Measurements from ENCODE around the gene FHOD3. TPM values are rescaled to one million over a fixed set of nuclear protein-coding genes. Genes with fewer than 3 reads are reported as not detected.
A peak's percentile ranks its signal among the peaks of the same experiment; 100 is the strongest.

FHOD3 gene
- total and polyA plus RNA-seq, 2 of the 13 experiments (the other 11 are each of a cell fraction or from before 2014, with no cell fraction given) = 0.07 TPM; not detected in 1

DNA sequence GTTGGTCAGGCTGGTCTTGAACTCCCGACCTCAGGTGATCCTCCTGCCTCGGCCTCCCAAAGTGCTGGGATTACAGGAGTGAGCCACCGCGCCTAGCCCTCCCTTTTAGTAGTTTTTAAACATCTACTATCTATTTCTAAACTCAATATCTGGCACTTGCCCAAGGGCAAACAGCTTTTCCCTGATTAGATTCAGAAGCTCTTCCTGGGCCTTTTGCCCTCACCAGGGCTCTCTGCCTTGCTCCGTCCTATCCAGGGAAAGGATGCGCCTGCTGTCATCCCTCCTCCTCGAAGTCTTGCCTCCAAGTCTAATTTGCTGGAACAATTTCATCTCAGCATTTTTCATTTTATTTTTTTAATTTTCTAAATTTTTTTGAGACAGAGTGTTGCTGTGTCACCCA lies 41.4 kb upstream of the FHOD3 start:
- TF ChIP-seq, protein P1, sequence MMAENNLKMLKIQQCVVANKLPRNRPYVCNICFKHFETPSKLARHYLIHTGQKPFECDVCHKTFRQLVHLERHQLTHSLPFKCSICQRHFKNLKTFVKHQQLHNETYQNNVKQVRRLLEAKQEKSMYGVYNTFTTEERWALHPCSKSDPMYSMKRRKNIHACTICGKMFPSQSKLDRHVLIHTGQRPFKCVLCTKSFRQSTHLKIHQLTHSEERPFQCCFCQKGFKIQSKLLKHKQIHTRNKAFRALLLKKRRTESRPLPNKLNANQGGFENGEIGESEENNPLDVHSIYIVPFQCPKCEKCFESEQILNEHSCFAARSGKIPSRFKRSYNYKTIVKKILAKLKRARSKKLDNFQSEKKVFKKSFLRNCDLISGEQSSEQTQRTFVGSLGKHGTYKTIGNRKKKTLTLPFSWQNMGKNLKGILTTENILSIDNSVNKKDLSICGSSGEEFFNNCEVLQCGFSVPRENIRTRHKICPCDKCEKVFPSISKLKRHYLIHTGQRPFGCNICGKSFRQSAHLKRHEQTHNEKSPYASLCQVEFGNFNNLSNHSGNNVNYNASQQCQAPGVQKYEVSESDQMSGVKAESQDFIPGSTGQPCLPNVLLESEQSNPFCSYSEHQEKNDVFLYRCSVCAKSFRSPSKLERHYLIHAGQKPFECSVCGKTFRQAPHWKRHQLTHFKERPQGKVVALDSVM (CRISPR knock-in tag; IDR thresholded peaks at IDR 0.05) = peak; percentile 9; the same call in 1 of the 2 replicates
- no peak for TF ChIP-seq HMG20A (CRISPR knock-in tag; IDR thresholded peaks at IDR 0.05; ENCODE audit: borderline replicate concordance)
- ChIA-PET POLR2A (interaction anchor here (1.4 kb wide), 1 partner anchor 127 kb away, joined by 5 read pairs; the partner anchor contains the start of gene SLC39A6), CTCF (ENCODE audit: low intra/inter-chr PET ratio, low total read pairs) (no interaction called here)
- Histone ChIP-seq H3K4me1 (ENCODE audit: insufficient read depth, low read length) (peaks cover 27% of the 10 kb centered on the region), H3K4me3 (replicated peaks in 1 of 3; ENCODE audit: insufficient read depth in 1 of 3, low read depth in 2 of 3, low read length in 3 of 3) (no peak overlapping the region), H3K4me2 (ENCODE audit: low read depth, low read length) (no peak overlapping the region), H3K36me3 (replicated peaks in 1 of 2; ENCODE audit: control insufficient read depth in 1 of 2, insufficient read depth in 2 of 2, low read length in 2 of 2) (peaks cover 2 to 41% of the 10 kb centered on the region in 2 experiments; a peak in 4 of 5 replicates), H3K9me3 (ENCODE audit: low read length) (no peaks in the 10 kb centered on the region), H3K27me3 (ENCODE audit: control insufficient read depth in 1 of 2, insufficient read depth in 2 of 2, low read length in 2 of 2) (no peaks in the 10 kb centered on the region), H3K9ac (ENCODE audit: insufficient read depth, low read depth, low read length) (no peak overlapping the region), H3K79me2 (ENCODE audit: insufficient read depth, low read length) (no peaks in the 10 kb centered on the region), H4K20me1 (ENCODE audit: insufficient read depth, low read length) (no peaks in the 10 kb centered on the region), H3K27ac (ENCODE audit: extremely low read length, insufficient read depth, low read length) (no peak overlapping the region), H2AFZ (ENCODE audit: low read length) (no peak overlapping the region)
- FAIRE-seq (no peak), DNase-seq (ENCODE audit: low spot score) (no peak), ATAC-seq (no peak)
- in situ Hi-C loops (cut with HindIII; ENCODE audit: extremely low pct_ligation_motif_present, low pct_unique_long_range_greater_than_20kb) (no loop called here), intact Hi-C loops (cut with micrococcal nuclease; ENCODE audit: unreplicated experiment) (loop anchor here (10.0 kb wide), 1 partner anchor 71 kb away; the partner anchor contains the start of gene MOCOS)
- WGBS (ENCODE audit: low lambda C conversion rate) = 91% methylated on average over 7 of the region's 7 CpGs
- BruUV-seq (replicated peaks) = no TSS peak

DNA sequence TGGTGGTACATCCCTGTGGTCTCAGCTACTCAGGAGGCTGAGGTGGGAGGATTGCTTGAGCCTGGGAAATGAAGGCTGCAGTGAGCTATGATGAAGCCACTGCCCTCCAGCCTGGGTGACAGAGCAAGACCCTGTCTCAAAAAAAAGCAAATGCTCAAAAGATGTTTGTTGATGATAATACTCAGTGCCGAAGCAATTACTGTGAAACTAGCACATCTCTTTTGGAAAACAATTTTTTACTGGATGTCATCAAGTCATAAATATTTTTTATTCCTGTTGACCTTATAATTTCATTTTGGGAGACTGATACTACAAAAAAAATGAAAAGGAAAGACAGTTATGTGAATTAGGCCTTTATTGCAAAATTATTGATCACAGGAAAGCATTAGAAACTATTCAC lies 34.5 kb upstream of the FHOD3 start:
- H4K20me1 ChIP-seq (ENCODE audit: insufficient read depth, low read length) = no peaks in the 10 kb centered on the region
- 88% methylated on average over 1 of the region's 1 CpG for WGBS (ENCODE audit: low lambda C conversion rate)
- H3K27ac ChIP-seq (ENCODE audit: extremely low read length, insufficient read depth, low read length) = no peak overlapping the region
- in situ Hi-C loops (cut with HindIII; ENCODE audit: extremely low pct_ligation_motif_present, low pct_unique_long_range_greater_than_20kb) = no loop called here
- intact Hi-C loops (cut with micrococcal nuclease; ENCODE audit: unreplicated experiment) = no loop called here
- DNase-seq (ENCODE audit: low spot score) = no peak
- no TSS peak for BruUV-seq (replicated peaks)
- H3K27me3 ChIP-seq (ENCODE audit: control insufficient read depth in 1 of 2, insufficient read depth in 2 of 2, low read length in 2 of 2) = no peaks in the 10 kb centered on the region
- no peak for ATAC-seq
- H3K4me3 ChIP-seq (replicated peaks in 1 of 3; ENCODE audit: insufficient read depth in 1 of 3, low read depth in 2 of 3, low read length in 3 of 3) = no peak overlapping the region
- H3K4me1 ChIP-seq (ENCODE audit: insufficient read depth, low read length) = no peaks in the 10 kb centered on the region
- H2AFZ ChIP-seq (ENCODE audit: low read length) = no peak overlapping the region
- ChIA-PET POLR2A (no interaction called here), CTCF (ENCODE audit: low intra/inter-chr PET ratio, low total read pairs) (no interaction called here)
- no peaks in the 10 kb centered on the region for H3K9me3 ChIP-seq (ENCODE audit: low read length)
- peaks cover 0 to 21% of the 10 kb centered on the region in 2 experiments; a peak in 3 of 5 replicates for H3K36me3 ChIP-seq (replicated peaks in 1 of 2; ENCODE audit: control insufficient read depth in 1 of 2, insufficient read depth in 2 of 2, low read length in 2 of 2)
- H3K79me2 ChIP-seq (ENCODE audit: insufficient read depth, low read length) = no peaks in the 10 kb centered on the region
- no peak overlapping the region for H3K9ac ChIP-seq (ENCODE audit: insufficient read depth, low read depth, low read length)
- H3K4me2 ChIP-seq (ENCODE audit: low read depth, low read length) = no peak overlapping the region
- no peak for FAIRE-seq
- no peak for TF ChIP-seq ZNF879 (CRISPR knock-in tag; IDR thresholded peaks at IDR 0.05)
- no peak for TF ChIP-seq ZNF124 (CRISPR knock-in tag; IDR thresholded peaks at IDR 0.05)
- TF ChIP-seq, protein P2, sequence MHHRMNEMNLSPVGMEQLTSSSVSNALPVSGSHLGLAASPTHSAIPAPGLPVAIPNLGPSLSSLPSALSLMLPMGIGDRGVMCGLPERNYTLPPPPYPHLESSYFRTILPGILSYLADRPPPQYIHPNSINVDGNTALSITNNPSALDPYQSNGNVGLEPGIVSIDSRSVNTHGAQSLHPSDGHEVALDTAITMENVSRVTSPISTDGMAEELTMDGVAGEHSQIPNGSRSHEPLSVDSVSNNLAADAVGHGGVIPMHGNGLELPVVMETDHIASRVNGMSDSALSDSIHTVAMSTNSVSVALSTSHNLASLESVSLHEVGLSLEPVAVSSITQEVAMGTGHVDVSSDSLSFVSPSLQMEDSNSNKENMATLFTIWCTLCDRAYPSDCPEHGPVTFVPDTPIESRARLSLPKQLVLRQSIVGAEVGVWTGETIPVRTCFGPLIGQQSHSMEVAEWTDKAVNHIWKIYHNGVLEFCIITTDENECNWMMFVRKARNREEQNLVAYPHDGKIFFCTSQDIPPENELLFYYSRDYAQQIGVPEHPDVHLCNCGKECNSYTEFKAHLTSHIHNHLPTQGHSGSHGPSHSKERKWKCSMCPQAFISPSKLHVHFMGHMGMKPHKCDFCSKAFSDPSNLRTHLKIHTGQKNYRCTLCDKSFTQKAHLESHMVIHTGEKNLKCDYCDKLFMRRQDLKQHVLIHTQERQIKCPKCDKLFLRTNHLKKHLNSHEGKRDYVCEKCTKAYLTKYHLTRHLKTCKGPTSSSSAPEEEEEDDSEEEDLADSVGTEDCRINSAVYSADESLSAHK (CRISPR knock-in tag; IDR thresholded peaks at IDR 0.05; ENCODE audit: borderline replicate concordance) = no peak
- TF ChIP-seq NFE2L2 (IDR thresholded peaks at IDR 0.05; ENCODE audit: low read length) = no peak
- no peak for TF ChIP-seq ZNF30 (CRISPR knock-in tag; IDR thresholded peaks at IDR 0.05)
- no peak for TF ChIP-seq ZFP90 (CRISPR knock-in tag; IDR thresholded peaks at IDR 0.05; ENCODE audit: borderline replicate concordance)
- TF ChIP-seq ZNF724P (CRISPR knock-in tag; IDR thresholded peaks at IDR 0.05; ENCODE audit: borderline replicate concordance) = no peak
- no peak for TF ChIP-seq SATB2 (CRISPR knock-in tag; IDR thresholded peaks at IDR 0.05)
- no peak for TF ChIP-seq SMARCE1 (IDR thresholded peaks at IDR 0.05; ENCODE audit: borderline replicate concordance)
- no peak for TF ChIP-seq THYN1 (CRISPR knock-in tag; IDR thresholded peaks at IDR 0.05; ENCODE audit: borderline replicate concordance, low read depth)

Data from HepG2 (cell line).